Loucy (cell line): ENCODE measurements around the gene CCDC89.
A peak's percentile ranks its signal among the peaks of the same experiment; 100 is the strongest.

Experiments used
- H2AFZ ChIP-seq: fragments of 200-600 bp; sonication (generic); 2 replicates; pipeline ENCODE4 v1.6.0; 2016; ENCODE audit warnings: antibody characterized with exemption, mild to moderate bottlenecking, low read length, moderate library complexity
- H3F3A ChIP-seq: fragments of 200-600 bp; 2 replicates; pipeline ENCODE4 v1.6.0; 2016; ENCODE audit warnings: antibody characterized with exemption, low read depth, mild to moderate bottlenecking
- H3K27me3 ChIP-seq: fragments of 200-600 bp; sonication (generic); 2 replicates; pipeline ENCODE4 v1.6.1; 2014; ENCODE audit warnings: low read length, mild to moderate bottlenecking; ENCODE audit not compliant: insufficient read depth, poor library complexity, severe bottlenecking
- H3K36me3 ChIP-seq: fragments of 200-600 bp; sonication (generic); 2 replicates; pipeline ENCODE4 v1.6.1; 2016; ENCODE audit warnings: low read length; ENCODE audit not compliant: insufficient read depth
- H3K4me1 ChIP-seq: fragments of 200-600 bp; sonication (generic); 2 replicates; pipeline ENCODE4 v1.5.1; 2014; ENCODE audit warnings: low read length, mild to moderate bottlenecking; ENCODE audit not compliant: insufficient read depth, poor library complexity, severe bottlenecking
- H3K4me2 ChIP-seq: fragments of 200-600 bp; sonication (generic); 2 replicates; pipeline ENCODE4 v1.6.0; 2014; ENCODE audit warnings: antibody characterized with exemption, low read length, low read depth, mild to moderate bottlenecking; ENCODE audit not compliant: poor library complexity, severe bottlenecking
- H3K4me3 ChIP-seq: fragments of 200-600 bp; sonication (generic); 2 replicates; pipeline ENCODE4 v1.5.1; 2014; ENCODE audit warnings: low read length, mild to moderate bottlenecking, mixed read lengths; ENCODE audit not compliant: poor library complexity, severe bottlenecking
- H3K79me2 ChIP-seq: fragments of 200-600 bp; sonication (generic); 2 replicates; pipeline ENCODE4 v1.6.1; 2014; ENCODE audit warnings: low read length; ENCODE audit not compliant: insufficient read depth
- H3K9ac ChIP-seq: fragments of 200-600 bp; sonication (generic); 2 replicates; pipeline ENCODE4 v1.6.0; 2014; ENCODE audit warnings: mild to moderate bottlenecking, low read depth, low read length, moderate library complexity; ENCODE audit not compliant: poor library complexity, severe bottlenecking
- H3K9me2 ChIP-seq: fragments of 200-600 bp; sonication (generic); replicated peaks from 2 replicates; pipeline ENCODE4 v1.6.1; 2016; ENCODE audit warnings: low read depth, low read length, mixed read lengths
- H3K9me3 ChIP-seq: fragments of 200-600 bp; sonication (generic); 2 replicates; pipeline ENCODE4 v1.6.1; 2014; ENCODE audit warnings: mild to moderate bottlenecking, antibody characterized with exemption, low read length, low read depth; ENCODE audit not compliant: insufficient read depth
- H4K20me1 ChIP-seq: fragments of 200-600 bp; sonication (generic); 2 replicates; pipeline ENCODE4 v1.6.0; 2014; ENCODE audit warnings: antibody characterized with exemption, low read length, mild to moderate bottlenecking; ENCODE audit not compliant: insufficient read depth, poor library complexity, severe bottlenecking
- EZH2phosphoT487 ChIP-seq: fragments of 200-600 bp; IDR thresholded peaks from 2 replicates; pipeline ENCODE4 v1.6.1; 2018; ENCODE audit warnings: antibody characterized with exemption, mild to moderate bottlenecking, moderate library complexity, borderline replicate concordance
- TF ChIP-seq, protein P1 (sequence below): fragments of 200-600 bp; sonication (generic); conservative IDR thresholded peaks from 2 replicates; pipeline ENCODE4 v1.5.1; 2014; ENCODE audit warnings: mild to moderate bottlenecking, antibody characterized with exemption, low read length

CCDC89 gene

DNA sequence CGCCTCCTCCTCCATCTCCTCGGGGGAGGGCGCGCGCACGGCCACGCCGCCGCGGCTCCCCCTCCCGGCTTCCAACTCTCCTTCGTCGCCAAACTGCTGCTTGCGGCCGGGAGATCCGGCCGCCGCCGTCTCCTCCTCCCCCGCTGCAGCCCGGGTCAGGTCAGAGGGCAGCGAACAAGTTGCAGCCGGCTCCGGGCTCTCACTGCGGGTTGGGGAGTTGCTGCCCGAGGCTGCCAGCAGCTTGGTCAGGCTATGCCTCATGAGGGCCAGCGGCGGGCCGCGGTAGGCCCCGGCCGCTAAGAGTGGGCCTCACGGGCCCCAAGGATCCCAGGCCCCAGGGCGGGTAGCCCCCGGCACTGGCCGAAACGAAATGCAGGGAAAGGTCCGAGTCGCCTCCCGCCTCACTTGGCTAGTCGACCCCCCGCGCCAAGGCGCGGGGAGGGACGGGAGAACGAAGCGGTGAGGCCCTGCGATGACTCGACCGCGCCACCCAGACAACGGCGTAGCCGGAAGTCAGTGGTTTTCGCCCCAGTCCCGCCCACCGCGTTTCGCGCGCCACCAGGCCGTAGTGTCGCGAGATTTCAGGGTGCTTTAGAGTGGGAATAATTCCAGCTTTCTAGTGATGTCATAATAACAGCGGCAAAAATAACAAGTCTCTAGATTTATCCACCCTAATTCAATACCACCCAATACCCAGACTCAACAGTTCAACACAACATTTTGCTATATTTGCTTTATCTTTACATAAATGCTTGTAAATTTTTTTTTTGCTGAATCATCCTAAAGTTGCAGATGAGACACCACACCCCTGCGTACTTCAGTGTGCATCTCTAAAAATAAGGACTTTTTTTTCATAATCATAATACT, 21.1 kb downstream of the CCDC89 start, which contains the start of gene CREBZF:
CREBZF (minus strand) TSS at position 515 of the 867 bp plus-strand sequence; CDS start at position 261, 254 bp downstream.
- Histone ChIP-seq H3K9me3 (no peaks in the 10 kb centered on the region), H4K20me1 (peaks cover 49% of the 10 kb centered on the region), H3K27me3 (peaks cover 7% of the 10 kb centered on the region), H3K36me3 (peaks cover 16% of the 10 kb centered on the region), H3F3A (no peaks in the 10 kb centered on the region), H3K79me2 (peaks cover 51% of the 10 kb centered on the region), H3K9me2 (no peaks in the 10 kb centered on the region), H2AFZ (peak within 1 kb of the TSS; percentile 92), H3K4me2 (peak within 1 kb of the TSS; percentile 95), H3K4me3 (peak within 1 kb of the TSS; percentile 90), H3K9ac (peak within 1 kb of the TSS; percentile 97), H3K4me1 (peaks cover 30% of the 10 kb centered on the region)
- TF ChIP-seq, protein P1, sequence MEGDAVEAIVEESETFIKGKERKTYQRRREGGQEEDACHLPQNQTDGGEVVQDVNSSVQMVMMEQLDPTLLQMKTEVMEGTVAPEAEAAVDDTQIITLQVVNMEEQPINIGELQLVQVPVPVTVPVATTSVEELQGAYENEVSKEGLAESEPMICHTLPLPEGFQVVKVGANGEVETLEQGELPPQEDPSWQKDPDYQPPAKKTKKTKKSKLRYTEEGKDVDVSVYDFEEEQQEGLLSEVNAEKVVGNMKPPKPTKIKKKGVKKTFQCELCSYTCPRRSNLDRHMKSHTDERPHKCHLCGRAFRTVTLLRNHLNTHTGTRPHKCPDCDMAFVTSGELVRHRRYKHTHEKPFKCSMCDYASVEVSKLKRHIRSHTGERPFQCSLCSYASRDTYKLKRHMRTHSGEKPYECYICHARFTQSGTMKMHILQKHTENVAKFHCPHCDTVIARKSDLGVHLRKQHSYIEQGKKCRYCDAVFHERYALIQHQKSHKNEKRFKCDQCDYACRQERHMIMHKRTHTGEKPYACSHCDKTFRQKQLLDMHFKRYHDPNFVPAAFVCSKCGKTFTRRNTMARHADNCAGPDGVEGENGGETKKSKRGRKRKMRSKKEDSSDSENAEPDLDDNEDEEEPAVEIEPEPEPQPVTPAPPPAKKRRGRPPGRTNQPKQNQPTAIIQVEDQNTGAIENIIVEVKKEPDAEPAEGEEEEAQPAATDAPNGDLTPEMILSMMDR, result no peak
- no peak for TF ChIP-seq EZH2phosphoT487

DNA sequence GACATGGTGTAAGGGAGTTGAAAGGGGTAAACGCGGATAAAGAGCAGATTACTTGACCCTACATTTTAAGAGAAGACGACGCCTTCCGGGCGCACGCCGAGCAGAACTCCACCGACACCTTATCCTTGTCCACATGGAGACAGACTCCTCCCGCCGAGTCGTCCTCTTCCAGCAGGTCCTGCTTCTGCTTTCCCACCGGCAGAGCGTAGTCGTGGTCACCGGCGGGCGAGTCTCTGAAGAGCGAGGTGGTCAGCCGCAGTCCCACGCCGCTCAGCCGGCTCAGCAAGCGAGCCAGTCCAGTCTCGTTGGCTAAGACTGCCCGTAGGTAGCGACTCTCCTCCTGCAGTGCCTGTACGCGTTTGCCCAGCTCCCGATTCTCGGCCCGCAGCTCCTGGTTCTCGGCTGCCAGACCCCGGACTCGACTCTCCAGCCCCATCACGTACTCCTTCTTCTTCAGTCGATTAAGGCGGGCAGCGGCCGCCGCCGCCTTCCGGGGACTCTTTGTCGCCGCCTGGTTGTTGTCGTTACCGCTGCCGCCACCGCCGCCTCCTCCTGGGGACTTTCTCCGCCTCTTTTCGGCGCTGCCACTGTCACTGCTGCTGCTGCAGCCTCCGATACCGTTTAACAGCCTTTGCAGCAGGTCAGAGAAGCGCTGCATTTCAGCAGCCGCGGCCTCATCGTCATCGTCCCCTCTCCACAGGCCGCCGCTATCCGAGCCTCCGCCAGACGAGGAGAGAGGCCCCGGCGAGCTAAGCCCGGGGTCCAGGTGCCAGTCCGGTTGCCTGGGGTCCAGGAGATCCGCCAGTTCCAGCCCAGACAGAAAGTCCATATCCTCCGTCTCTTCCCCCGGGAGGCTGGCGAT, 22.0 kb downstream of the CCDC89 start:
- peaks cover 34% of the 10 kb centered on the region for H3K4me1 ChIP-seq
- H3K4me2 ChIP-seq, result peak overlapping the region; percentile 95
- peak overlapping the region; percentile 92; the same call in 1 of the 2 replicates for H2AFZ ChIP-seq
- peaks cover 58% of the 10 kb centered on the region for H4K20me1 ChIP-seq
- peak overlapping the region; percentile 97 for H3K9ac ChIP-seq
- H3K9me3 ChIP-seq, result no peaks in the 10 kb centered on the region
- peaks cover 24% of the 10 kb centered on the region for H3K36me3 ChIP-seq
- H3K79me2 ChIP-seq, result peaks cover 60% of the 10 kb centered on the region
- H3K9me2 ChIP-seq, result no peaks in the 10 kb centered on the region
- H3K27me3 ChIP-seq, result peaks cover 7% of the 10 kb centered on the region
- TF ChIP-seq, protein P1, result peak; percentile 55
- no peak for TF ChIP-seq EZH2phosphoT487
- no peaks in the 10 kb centered on the region for H3F3A ChIP-seq
- peak overlapping the region; percentile 90 for H3K4me3 ChIP-seq

DNA sequence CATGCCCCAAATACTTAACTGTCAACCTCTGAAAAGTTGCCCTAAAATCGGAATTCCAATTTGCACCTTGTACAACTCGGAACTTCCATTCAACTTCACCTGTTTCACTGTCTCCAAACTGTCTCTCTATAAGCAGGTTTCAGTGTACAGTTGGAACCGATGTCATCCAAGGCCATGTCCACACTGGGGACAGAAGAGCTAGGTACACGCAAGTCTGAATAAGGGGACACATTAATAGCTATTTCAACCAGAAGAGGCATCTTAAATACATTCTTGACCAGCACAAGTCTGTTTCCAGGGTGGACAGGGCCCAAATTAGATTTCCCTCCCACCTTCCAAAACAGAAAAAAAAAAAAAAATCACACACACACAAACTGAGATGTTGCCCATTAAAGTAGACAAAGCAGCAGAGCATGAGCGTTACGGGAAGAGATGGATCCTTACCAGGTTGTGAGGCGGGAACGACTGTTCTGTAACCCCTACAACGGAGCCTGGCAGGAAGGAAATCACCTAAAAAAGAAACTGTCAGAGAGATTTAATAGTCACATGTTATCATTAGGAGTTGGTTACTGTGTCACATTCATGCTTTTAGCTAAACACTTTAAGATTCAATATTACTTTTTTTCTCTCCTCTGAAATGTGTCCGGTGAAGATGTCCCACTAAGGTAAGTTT, 22.8 kb downstream of the CCDC89 start:
- TF ChIP-seq, protein P1, result no peak
- TF ChIP-seq EZH2phosphoT487, result no peak
- H3K9me2 ChIP-seq, result no peaks in the 10 kb centered on the region
- H3F3A ChIP-seq, result no peaks in the 10 kb centered on the region
- peaks cover 29% of the 10 kb centered on the region for H3K36me3 ChIP-seq
- peaks cover 42% of the 10 kb centered on the region for H3K4me1 ChIP-seq
- H3K9ac ChIP-seq, result peak overlapping the region; percentile 97
- H3K27me3 ChIP-seq, result peaks cover 7% of the 10 kb centered on the region
- H3K9me3 ChIP-seq, result no peaks in the 10 kb centered on the region
- H3K79me2 ChIP-seq, result peaks cover 67% of the 10 kb centered on the region
- peak overlapping the region; percentile 90 for H3K4me3 ChIP-seq
- H3K4me2 ChIP-seq, result peak overlapping the region; percentile 95
- no peak overlapping the region for H2AFZ ChIP-seq
- H4K20me1 ChIP-seq, result peaks cover 65% of the 10 kb centered on the region
